Hematopoietic multipotent progenitor cell (in vitro differentiated cells): ENCODE measurements around the gene SLC9C2. TPM values are rescaled to one million over a fixed set of nuclear protein-coding genes. Genes with fewer than 3 reads are reported as not detected.

Experiments used
- DNase-seq, 3 donors: peaks; one replicate each; pipeline ENCODE4 v3.0.0-alpha.2; 2011 to 2015; ENCODE audit warnings: low read depth in 2 of 3, low spot score in 2 of 3
- total RNA-seq: library from RNA; depleted of rRNA; stranded (reverse); fragments of >200 nt; gene quantifications from one replicate; pipeline ENCODE4 v1.2.3, GENCODE V29; 2012

SLC9C2 gene
- total RNA-seq, 1 donor: not detected

DNA sequence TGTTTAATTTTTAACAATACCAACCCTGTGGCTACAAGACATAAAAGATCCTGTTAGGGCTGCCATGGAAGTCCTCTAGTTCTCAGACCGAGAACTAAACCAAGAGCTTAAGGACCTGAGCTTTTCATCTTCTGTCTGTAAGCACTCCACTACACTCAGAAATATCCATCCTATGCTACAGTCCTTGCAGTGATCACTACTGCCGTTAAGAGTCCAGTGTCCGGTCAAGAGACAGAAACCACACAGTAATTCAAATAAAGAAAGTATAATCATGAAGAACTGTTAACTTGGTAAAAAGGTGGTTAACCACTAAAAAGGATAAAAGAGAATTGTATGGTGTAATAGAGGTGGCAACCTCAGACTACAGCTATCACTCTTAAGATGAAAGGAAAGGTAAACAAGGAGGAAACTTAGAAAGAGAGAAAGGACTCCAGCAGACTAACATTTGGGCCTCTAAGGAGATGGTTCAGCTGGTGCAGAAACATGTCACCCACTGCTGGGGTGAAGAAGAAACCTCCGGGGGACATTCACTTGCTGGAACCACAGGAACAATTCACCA, 147.8 kb downstream of the SLC9C2 start:
- DNase-seq: no peak

DNA sequence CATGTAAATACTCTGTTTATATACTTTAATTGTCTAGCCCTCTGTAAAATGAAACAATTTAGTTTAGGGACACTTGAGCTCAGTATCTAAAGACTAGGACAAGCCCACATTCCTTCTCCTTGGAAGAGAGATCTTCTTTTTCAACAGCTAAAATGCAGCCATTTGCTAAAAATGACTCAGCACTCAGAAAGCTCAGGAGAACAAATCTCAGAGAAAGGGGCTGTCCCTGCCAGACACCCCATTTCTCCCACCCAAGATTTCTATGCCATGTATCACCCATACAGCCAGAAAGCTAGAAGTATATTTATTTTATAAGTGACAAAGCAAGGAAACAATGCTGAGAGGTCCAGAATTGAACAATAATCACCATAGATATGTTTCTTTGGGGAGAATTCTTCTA, 148.9 kb downstream of the SLC9C2 start:
- no peak for DNase-seq

DNA sequence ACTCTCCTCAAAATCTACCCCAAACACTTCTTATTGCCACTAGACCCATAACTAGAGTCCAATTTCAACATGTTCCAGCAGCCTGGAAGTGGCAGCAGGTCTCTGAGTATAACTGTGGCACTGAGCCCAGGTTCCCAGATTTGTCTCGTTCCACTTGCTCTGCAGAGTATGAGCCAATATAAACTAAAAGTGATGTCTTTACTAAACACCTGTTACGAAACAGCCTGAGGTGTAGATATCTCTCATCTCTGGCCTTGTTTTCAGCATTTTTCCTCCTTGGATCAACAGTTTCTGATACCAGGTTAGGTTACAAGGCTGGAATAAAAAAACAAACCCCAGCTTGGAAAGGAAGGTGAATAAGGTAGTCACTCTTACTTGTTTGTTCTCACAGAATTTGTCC, 150.9 kb downstream of the SLC9C2 start:
- DNase-seq: no peak

Other genes starting within 250 kb of the SLC9C2 start
- 90.2 TPM for gene PRDX6, start 125.7 kb downstream of the SLC9C2 start, total RNA-seq
- gene TEX50, start 32.3 kb upstream of the SLC9C2 start, total RNA-seq: not detected
- gene ANKRD45, start 66.8 kb upstream of the SLC9C2 start, total RNA-seq: under 0.01 TPM
- 10.5 TPM for gene KLHL20, start 111.9 kb upstream of the SLC9C2 start, total RNA-seq
- gene DARS2, start 221.6 kb upstream of the SLC9C2 start, total RNA-seq: 10.8 TPM
- gene CENPL, start 221.8 kb upstream of the SLC9C2 start, total RNA-seq: 4.0 TPM